ENCODE measurements around the gene NLRP1.

Gene NLRP1

GRCh38 chr17:5485270-5486205 lies 98.8 kb downstream of the NLRP1 start, which contains the start of gene DERL2:
DERL2 (minus strand) TSS chr17:5486178; CDS start chr17:5486161, 17 bp downstream.
- peak within 1 kb of the TSS; percentile 86 for H3K4me3 ChIP-seq
- peak; percentile 5 to 47 for DNase-seq (ENCODE audit: low spot score in 2 of 2)
- H3K4me1 ChIP-seq, result peaks cover 9% of the 10 kb centered on the region
- H3K27me3 ChIP-seq (ENCODE audit: low read depth), result no peaks in the 10 kb centered on the region
- no peaks in the 10 kb centered on the region for H3K9me3 ChIP-seq
- in situ Hi-C loops (cut with MboI; ENCODE audit: low sequenced_read_pairs), result no loop called here
- peaks cover 53% of the 10 kb centered on the region for H3K36me3 ChIP-seq (replicated peaks)

GRCh38 chr17:5481451-5481850 lies 102.9 kb downstream of the NLRP1 start:
- H3K4me1 ChIP-seq, result peaks cover 6% of the 10 kb centered on the region
- no peak for DNase-seq (ENCODE audit: low spot score in 2 of 2)
- H3K4me3 ChIP-seq, result no peak overlapping the region
- H3K27me3 ChIP-seq (ENCODE audit: low read depth), result no peaks in the 10 kb centered on the region
- peaks cover 63% of the 10 kb centered on the region for H3K36me3 ChIP-seq (replicated peaks)
- in situ Hi-C loops (cut with MboI; ENCODE audit: low sequenced_read_pairs), result no loop called here
- no peaks in the 10 kb centered on the region for H3K9me3 ChIP-seq

DNA sequence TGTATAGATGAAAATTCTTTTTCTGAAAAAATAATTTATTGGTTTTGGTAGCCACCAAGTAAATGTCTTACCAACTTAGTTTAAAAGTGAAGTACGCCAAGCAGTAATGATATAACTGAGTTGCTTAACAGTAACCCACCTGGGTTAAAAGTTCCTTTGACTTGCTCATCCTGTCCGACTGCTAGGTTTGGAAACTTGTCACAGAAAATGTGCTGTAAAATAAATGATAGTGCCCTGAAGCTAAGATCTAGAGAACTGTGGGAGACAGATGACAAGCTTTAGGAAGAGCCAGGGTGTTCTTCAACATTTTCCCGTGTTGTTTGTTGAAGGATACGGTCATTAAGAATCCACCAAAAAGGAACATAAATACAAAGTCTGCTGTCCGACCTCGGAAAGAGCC lies 103.3 kb downstream of the NLRP1 start:
- in situ Hi-C loops (cut with MboI; ENCODE audit: low sequenced_read_pairs), result no loop called here
- Histone ChIP-seq H3K27me3 (ENCODE audit: low read depth) (no peaks in the 10 kb centered on the region), H3K36me3 (replicated peaks) (peaks cover 63% of the 10 kb centered on the region), H3K9me3 (no peaks in the 10 kb centered on the region), H3K4me3 (no peak overlapping the region), H3K4me1 (peaks cover 6% of the 10 kb centered on the region)
- DNase-seq (ENCODE audit: low spot score in 2 of 2), result no peak

DNA sequence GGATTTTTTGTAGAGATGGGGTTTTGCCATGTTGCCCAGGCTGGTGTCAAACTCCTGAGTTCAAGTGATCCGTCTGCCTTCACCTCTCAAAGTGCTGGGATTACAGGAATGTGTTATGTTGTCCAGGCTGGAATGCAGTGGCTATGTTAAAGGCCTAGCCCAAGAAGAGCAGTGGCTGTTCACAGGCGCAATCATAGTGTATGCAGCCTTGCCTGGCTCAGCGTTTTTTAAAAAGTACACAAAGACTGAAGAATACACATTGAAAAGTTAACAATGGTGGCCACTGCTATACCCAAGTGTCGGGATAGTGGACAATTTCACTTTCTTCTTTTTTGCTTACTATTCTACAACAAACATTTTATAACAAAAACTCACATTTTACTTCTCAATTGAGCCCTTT lies 105.3 kb downstream of the NLRP1 start:
- in situ Hi-C loops (cut with MboI; ENCODE audit: low sequenced_read_pairs), result no loop called here
- Histone ChIP-seq H3K4me3 (no peak overlapping the region), H3K4me1 (no peaks in the 10 kb centered on the region), H3K27me3 (ENCODE audit: low read depth) (no peaks in the 10 kb centered on the region), H3K36me3 (replicated peaks) (peaks cover 63% of the 10 kb centered on the region), H3K9me3 (no peaks in the 10 kb centered on the region)
- DNase-seq (ENCODE audit: low spot score in 2 of 2), result no peak

GRCh38 chr17:5473906-5474305 lies 110.4 kb downstream of the NLRP1 start:
- no peak for DNase-seq (ENCODE audit: low spot score in 2 of 2)
- Histone ChIP-seq H3K4me3 (no peak overlapping the region), H3K36me3 (replicated peaks) (peaks cover 29% of the 10 kb centered on the region), H3K27me3 (ENCODE audit: low read depth) (no peaks in the 10 kb centered on the region), H3K9me3 (no peaks in the 10 kb centered on the region), H3K4me1 (no peaks in the 10 kb centered on the region)
- in situ Hi-C loops (cut with MboI; ENCODE audit: low sequenced_read_pairs), result no loop called here

DNA sequence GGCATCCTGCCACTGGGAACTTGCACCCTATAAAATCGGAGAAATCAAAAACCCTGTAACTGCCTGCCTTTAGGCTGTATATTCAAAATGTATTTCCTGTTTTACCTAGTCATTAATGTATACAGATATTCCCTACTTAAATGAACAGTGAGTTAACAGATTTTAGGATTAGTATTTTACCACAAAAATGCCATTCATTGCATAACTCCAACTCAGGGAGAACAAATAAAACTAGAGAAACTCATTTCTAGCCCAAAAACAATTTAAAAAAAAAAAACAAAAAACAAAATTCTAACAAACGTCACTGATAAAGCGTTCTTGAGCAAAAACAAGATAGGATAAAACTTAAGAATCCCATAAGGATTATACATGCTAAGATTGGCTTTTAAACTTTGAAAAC lies 111.8 kb downstream of the NLRP1 start:
- Histone ChIP-seq H3K9me3 (no peaks in the 10 kb centered on the region), H3K36me3 (replicated peaks) (peaks cover 16% of the 10 kb centered on the region), H3K27me3 (ENCODE audit: low read depth) (no peaks in the 10 kb centered on the region), H3K4me1 (no peaks in the 10 kb centered on the region), H3K4me3 (no peak overlapping the region)
- no peak for DNase-seq (ENCODE audit: low spot score in 2 of 2)
- in situ Hi-C loops (cut with MboI; ENCODE audit: low sequenced_read_pairs), result no loop called here

- Histone ChIP-seq H3K4me3 (peak overlapping the region; percentile 77), H3K9me3 (no peaks in the 10 kb centered on the region), H3K4me1 (peaks cover 9% of the 10 kb centered on the region; the same call in 1 of the 2 replicates), H3K27me3 (ENCODE audit: low read depth) (no peaks in the 10 kb centered on the region), H3K36me3 (replicated peaks) (peaks cover 11% of the 10 kb centered on the region)
- in situ Hi-C loops (cut with MboI; ENCODE audit: low sequenced_read_pairs), result no loop called here
- peak; percentile 20 to 27 for DNase-seq (ENCODE audit: low spot score in 2 of 2)
These were observed 116.2 kb downstream of the NLRP1 start for GRCh38 chr17:5468075-5468473.

- in situ Hi-C loops (cut with MboI; ENCODE audit: low sequenced_read_pairs), result no loop called here
- H3K27me3 ChIP-seq (ENCODE audit: low read depth), result no peaks in the 10 kb centered on the region
- no peaks in the 10 kb centered on the region for H3K9me3 ChIP-seq
- H3K4me1 ChIP-seq, result peaks cover 9% of the 10 kb centered on the region; the same call in 1 of the 2 replicates
- DNase-seq (ENCODE audit: low spot score in 2 of 2), result no peak
- peak overlapping the region; percentile 77 for H3K4me3 ChIP-seq
- H3K36me3 ChIP-seq (replicated peaks), result peaks cover 14% of the 10 kb centered on the region
These were observed 116.9 kb downstream of the NLRP1 start for GRCh38 chr17:5467416-5467815.

DNA sequence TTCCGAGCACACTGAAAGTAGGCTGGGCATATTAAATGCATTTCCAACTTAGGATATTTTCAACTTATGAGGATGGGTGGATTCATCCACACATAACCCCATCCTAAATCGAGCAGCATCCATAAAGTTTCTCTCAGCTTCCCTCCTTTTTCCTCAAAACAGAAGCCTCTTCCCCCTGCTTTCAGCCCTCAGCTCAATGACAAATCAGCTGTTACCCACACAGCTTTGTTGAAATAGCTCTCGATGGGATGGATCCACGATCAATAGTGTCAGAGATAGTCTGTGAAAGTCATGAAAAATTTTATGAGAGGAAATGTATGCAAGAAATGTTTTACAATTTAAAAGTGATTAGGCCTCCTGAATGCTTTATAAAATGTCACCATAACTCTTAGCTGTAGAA lies 118.0 kb downstream of the NLRP1 start:
- Histone ChIP-seq H3K4me3 (no peak overlapping the region; the same call in 1 of the 2 replicates), H3K4me1 (peaks cover 9% of the 10 kb centered on the region; the same call in 1 of the 2 replicates), H3K27me3 (ENCODE audit: low read depth) (no peaks in the 10 kb centered on the region), H3K9me3 (no peaks in the 10 kb centered on the region), H3K36me3 (replicated peaks) (peaks cover 20% of the 10 kb centered on the region)
- DNase-seq (ENCODE audit: low spot score in 2 of 2), result no peak
- in situ Hi-C loops (cut with MboI; ENCODE audit: low sequenced_read_pairs), result no loop called here

DNA sequence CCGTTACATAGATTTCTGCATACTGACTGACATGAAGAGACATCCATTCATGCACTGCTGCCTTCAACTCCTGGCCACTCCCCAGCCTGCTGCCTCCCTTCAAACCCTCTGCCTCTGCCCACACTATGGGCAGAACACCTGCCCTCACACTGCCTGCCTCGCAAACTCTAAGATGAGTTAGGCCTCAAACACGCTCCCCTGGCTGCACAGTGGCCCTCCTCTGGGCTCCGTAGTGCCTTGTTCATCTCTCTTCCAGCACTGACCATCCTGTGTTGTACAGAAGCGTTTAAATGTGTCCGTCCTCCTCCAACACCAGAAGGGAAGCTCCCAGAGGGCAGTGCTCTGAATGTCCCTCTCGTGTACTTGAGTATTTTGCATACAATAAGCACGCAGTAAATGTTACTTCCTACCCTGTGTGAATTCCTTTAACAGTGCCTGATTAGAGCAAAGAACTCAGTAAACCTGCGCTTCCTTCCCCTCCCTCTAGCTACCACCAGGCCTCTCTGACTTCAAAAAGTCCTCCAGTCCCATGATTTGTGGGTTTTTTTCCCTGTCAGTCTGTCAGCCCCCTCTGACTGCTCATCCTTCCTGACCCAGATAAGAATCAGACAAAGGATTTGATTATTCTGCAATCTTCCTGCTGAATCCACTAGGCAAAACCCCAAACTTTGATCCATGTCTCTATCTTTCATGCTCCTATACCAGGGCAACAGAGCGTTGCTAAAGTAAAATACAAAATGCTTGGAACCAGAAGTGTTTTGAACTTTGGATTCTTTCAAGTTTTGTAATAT lies 119.4 kb downstream of the NLRP1 start:
- no peaks in the 10 kb centered on the region for H3K27me3 ChIP-seq (ENCODE audit: low read depth)
- no peak overlapping the region for H3K4me3 ChIP-seq
- no peaks in the 10 kb centered on the region for H3K9me3 ChIP-seq
- peaks cover 9% of the 10 kb centered on the region; the same call in 1 of the 2 replicates for H3K4me1 ChIP-seq
- in situ Hi-C loops (cut with MboI; ENCODE audit: low sequenced_read_pairs), result no loop called here
- DNase-seq (ENCODE audit: low spot score in 2 of 2), result no peak
- H3K36me3 ChIP-seq (replicated peaks), result peaks cover 30% of the 10 kb centered on the region
